ENCODE data around the gene SPRR2E.

- TF ChIP-seq CTCF (IDR thresholded peaks at IDR 0.05; ENCODE audit: borderline replicate concordance, extremely low read depth, low read length, poor library complexity, severe bottlenecking): no peak
- no peak for TF ChIP-seq EZH2 (IDR thresholded peaks at IDR 0.05; ENCODE audit: borderline replicate concordance, low read depth, low read length, severe bottlenecking)
Observed at GRCh38 chr1:153125536-153125935, 31.2 kb upstream of the SPRR2E start.
